ENCODE results near the gene RIPPLY2. TPM values are rescaled to one million over a fixed set of nuclear protein-coding genes. Genes with fewer than 3 reads are reported as not detected.

The RIPPLY2 gene
- total and polyA plus RNA-seq, 2 donors (not counting 3 experiments of a cell fraction or from before 2014, with no cell fraction given) = 0.25 to 0.53 TPM

- FAIRE-seq = no peak
- dilution Hi-C loops (cut with MboI; ENCODE audit: extremely low pct_ligation_motif_present, low sequenced_read_pairs) (no loop called here), intact Hi-C loops (cut with micrococcal nuclease) (no loop called here)
- H3K9me3 ChIP-seq (replicated peaks; ENCODE audit: control insufficient read depth, insufficient read depth, low read length) = no peaks in the 10 kb centered on the region
- peaks cover 6% of the 10 kb centered on the region for H3K79me2 ChIP-seq (ENCODE audit: control insufficient read depth, insufficient read depth, low read length)
- H3K4me2 ChIP-seq (ENCODE audit: insufficient read depth, low read length) = no peak overlapping the region
- H3K9me1 ChIP-seq (replicated peaks; ENCODE audit: control insufficient read depth, extremely low read depth, insufficient read depth, low read length) = no peaks in the 10 kb centered on the region
- no peak for DNase-seq (ENCODE audit: low read depth, low spot score)
- H3K36me3 ChIP-seq (ENCODE audit: control insufficient read depth in 2 of 2, extremely low read depth in 1 of 2, insufficient read depth in 2 of 2, low read length in 2 of 2) = no peaks in the 10 kb centered on the region
- no peak overlapping the region for H3K27ac ChIP-seq (ENCODE audit: insufficient read depth, low read depth, low read length)
- no peaks in the 10 kb centered on the region for H4K20me1 ChIP-seq (replicated peaks; ENCODE audit: control insufficient read depth, extremely low read depth, insufficient read depth, low read length)
- H2AFZ ChIP-seq (ENCODE audit: low read depth, low read length) = no peak overlapping the region
- CTCF ChIA-PET = no interaction called here
- peaks cover 8% of the 10 kb centered on the region for H3K4me1 ChIP-seq (ENCODE audit: control insufficient read depth, extremely low read depth, insufficient read depth, low read length)
- no peak overlapping the region for H3K9ac ChIP-seq (replicated peaks; ENCODE audit: extremely low read depth, insufficient read depth, low read length)
- POLR2A ChIA-PET = no interaction called here
- no TSS peak for BruUV-seq (replicated peaks)
- no peak for TF ChIP-seq CTCF (IDR thresholded peaks at IDR 0.05; ENCODE audit: extremely low read depth in 1 of 2, insufficient read depth in 1 of 2, low read depth in 1 of 2, low read length in 2 of 2)
- TF ChIP-seq MAX (IDR thresholded peaks at IDR 0.05; ENCODE audit: insufficient read depth, insufficient read length) = no peak
- no peak for TF ChIP-seq GATA2 (IDR thresholded peaks at IDR 0.05; ENCODE audit: insufficient read depth, insufficient read length, low read depth, low read length)
- no peak for TF ChIP-seq FOS (IDR thresholded peaks at IDR 0.05; ENCODE audit: borderline replicate concordance, insufficient read depth, low read length)
- no peak for TF ChIP-seq EZH2 (IDR thresholded peaks at IDR 0.05; ENCODE audit: borderline replicate concordance, low read depth, low read length, severe bottlenecking)
- H3K4me3 ChIP-seq (replicated peaks in 1 of 3; ENCODE audit: insufficient read depth in 1 of 3, low read depth in 1 of 3, low read length in 3 of 3) = no peak overlapping the region
- H3K27me3 ChIP-seq (ENCODE audit: control insufficient read depth in 2 of 2, insufficient read depth in 2 of 2, low read length in 2 of 2) = no peaks in the 10 kb centered on the region
Observed at GRCh38 chr6:83862776-83863471, 9.8 kb downstream of the RIPPLY2 start.
